ENCODE data around the gene CRB2. TPM values are rescaled to one million over a fixed set of nuclear protein-coding genes. Genes with fewer than 3 reads are reported as not detected.

CRB2 gene
- total RNA-seq, 4 donors from 2014 or later, result 2.2 to 19.4 (median 3.1) TPM

DNA sequence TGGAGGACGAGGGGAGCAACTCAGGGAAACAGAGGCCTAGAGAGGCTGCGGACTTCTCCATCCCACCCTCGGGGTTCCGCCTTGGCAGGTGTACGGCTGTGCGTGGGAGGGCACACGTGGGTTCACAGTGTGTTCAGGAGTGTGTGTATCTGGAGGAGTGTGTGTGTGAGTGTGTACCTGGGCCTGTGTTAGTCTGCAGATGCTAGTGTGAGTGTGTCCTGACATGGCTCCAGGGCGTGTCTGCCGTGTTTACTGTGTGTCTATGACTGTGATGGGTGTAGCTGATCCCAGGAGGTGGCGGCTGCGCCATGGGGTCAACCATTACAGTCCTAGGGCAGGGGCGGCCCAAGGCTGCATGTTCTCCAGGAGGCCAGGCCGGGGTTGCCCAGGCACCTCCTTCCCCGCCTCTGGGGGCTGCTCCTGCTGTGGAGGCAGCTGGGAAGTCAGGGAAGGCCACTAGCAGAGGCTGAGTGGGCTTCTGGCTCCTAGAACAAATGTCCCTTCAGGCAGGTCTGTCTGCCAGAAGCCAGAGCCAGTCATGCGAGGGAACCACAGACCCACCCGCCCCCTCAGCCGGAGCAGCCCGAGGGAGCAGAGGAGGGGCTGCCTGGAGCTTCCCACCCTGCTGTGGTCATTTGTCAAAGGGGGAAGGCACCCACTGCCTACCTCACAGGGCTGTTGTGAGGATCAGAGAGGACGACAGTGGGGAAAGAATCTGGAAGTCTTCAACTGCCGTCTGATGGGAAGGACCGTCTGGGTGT, 21.4 kb downstream of the CRB2 start:
- Histone ChIP-seq H3K36me3 (no peaks in the 10 kb centered on the region), H3K9me3 (no peaks in the 10 kb centered on the region), H3K4me3 (no peak overlapping the region), H3K4me1 (peaks cover 0 to 10% of the 10 kb centered on the region in 2 donors), H3K27ac (peak overlapping the region in 1 of 2 donors; percentile 86), H3K27me3 (no peaks in the 10 kb centered on the region)
- no peak for DNase-seq
- TF ChIP-seq POLR2A (IDR thresholded peaks at IDR 0.05) (no peak), CTCF (IDR thresholded peaks at IDR 0.05) (no peak)
- intact Hi-C loops (cut with DNase I; ENCODE audit: low total_unique reads), result no loop called here

DNA sequence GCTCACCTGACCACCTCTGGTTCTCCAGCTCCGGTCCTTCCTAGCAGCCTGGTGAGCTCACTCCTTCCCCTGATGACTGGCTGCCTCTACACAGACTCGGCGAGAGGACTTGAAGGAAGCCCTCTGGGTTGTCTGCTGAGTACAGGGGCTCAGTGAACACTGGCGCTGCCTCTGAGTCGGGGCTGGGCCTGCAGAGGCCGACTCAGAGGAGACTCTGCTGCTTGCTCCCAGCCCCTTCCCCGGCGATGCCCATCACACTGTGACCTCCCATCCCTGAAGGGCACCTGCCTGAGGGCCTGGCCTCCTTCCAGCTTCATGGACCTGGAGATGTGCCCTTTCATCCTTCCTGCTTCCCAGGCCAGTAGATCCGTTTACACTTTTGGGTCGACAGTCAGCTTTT, 22.0 kb downstream of the CRB2 start:
- intact Hi-C loops (cut with DNase I; ENCODE audit: low total_unique reads), result no loop called here
- no peaks in the 10 kb centered on the region for H3K9me3 ChIP-seq
- H3K4me1 ChIP-seq, result peaks cover 0 to 10% of the 10 kb centered on the region in 2 donors
- no peaks in the 10 kb centered on the region for H3K27me3 ChIP-seq
- H3K4me3 ChIP-seq, result no peak overlapping the region
- no peaks in the 10 kb centered on the region for H3K36me3 ChIP-seq
- TF ChIP-seq CTCF (IDR thresholded peaks at IDR 0.05), result no peak
- no peak for TF ChIP-seq POLR2A (IDR thresholded peaks at IDR 0.05)
- H3K27ac ChIP-seq, result peak overlapping the region in 1 of 2 donors; percentile 86
- DNase-seq, result no peak

- H3K27ac ChIP-seq, result no peak overlapping the region
- H3K4me3 ChIP-seq, result no peak overlapping the region
These were observed 23.1 kb downstream of the CRB2 start for GRCh38 chr9:123378956-123379660.

DNA sequence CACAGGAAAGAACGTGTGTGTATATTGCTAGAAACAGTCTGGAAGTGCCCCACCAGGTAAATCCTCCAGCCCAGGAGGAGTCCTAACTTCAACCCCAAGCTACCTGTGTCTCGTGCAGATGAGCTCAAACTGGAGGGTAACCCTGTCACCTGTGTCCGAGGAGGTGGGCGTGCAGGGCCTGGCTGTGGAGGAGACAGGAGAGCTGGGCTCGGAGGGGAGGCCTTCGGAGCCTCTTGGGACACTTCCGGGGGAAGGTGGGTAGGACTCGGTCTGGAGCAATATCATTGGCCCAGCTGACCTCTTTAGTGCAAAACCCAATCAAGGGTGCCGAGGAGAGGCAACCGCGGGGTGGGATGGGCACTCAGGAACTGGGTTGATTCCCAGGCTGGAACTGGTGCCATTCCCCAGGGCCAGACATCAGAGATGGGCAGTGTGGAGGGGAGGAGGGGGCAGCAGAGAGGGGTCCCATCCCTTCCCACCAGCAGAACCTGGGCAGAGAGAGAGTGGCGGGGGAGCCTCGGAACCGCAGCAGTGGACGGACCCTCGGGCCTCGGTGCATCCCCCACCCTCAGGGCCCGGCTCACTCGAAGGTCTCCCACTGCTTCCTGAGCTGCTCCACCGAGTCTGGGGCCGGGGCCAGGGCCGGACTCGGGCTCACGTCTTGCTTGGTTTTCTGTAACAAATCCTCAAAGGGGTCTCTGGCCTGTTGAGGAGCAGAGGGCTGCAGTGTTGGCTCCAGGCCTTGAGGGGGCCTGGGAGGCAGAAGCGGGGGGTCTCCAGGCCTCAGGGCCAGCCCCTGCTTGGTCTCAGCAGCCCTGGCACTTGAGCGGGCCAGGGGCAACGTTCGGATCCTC, 25.1 kb downstream of the CRB2 start:
- no peak for TF ChIP-seq POLR2A (IDR thresholded peaks at IDR 0.05)
- TF ChIP-seq CTCF (IDR thresholded peaks at IDR 0.05), result no peak
- intact Hi-C loops (cut with DNase I; ENCODE audit: low total_unique reads), result no loop called here
- Histone ChIP-seq H3K4me3 (no peak overlapping the region), H3K27me3 (no peaks in the 10 kb centered on the region), H3K27ac (no peak overlapping the region), H3K9me3 (no peaks in the 10 kb centered on the region), H3K36me3 (no peaks in the 10 kb centered on the region), H3K4me1 (peaks cover 0 to 4% of the 10 kb centered on the region in 2 donors)
- DNase-seq, result no peak

More at GRCh38 chr9:123378956-123379660, 23.1 kb downstream of the CRB2 start:
- H3K9me3 ChIP-seq, result no peaks in the 10 kb centered on the region
- H3K4me1 ChIP-seq, result peaks cover 0 to 4% of the 10 kb centered on the region in 2 donors
- H3K36me3 ChIP-seq, result no peaks in the 10 kb centered on the region
- no peak for TF ChIP-seq CTCF (IDR thresholded peaks at IDR 0.05)
- no peak for TF ChIP-seq POLR2A (IDR thresholded peaks at IDR 0.05)
- no peak for DNase-seq
- H3K27me3 ChIP-seq, result no peaks in the 10 kb centered on the region
- intact Hi-C loops (cut with DNase I; ENCODE audit: low total_unique reads), result no loop called here
